Mesothelial cell of epicardium (in vitro differentiated cells): ENCODE data around the gene DTL. TPM values are rescaled to one million over a fixed set of nuclear protein-coding genes. Genes with fewer than 3 reads are reported as not detected.

Source experiments
- DNase-seq, 2 experiments: peaks; one replicate each; pipeline ENCODE4 v3.0.0; 2021; ENCODE audit warnings: low spot score in 2 of 2; ENCODE audit not compliant: unreplicated experiment in 2 of 2
- H3K27ac Mint-ChIP-seq: 2 replicates; pipeline ENCODE4 v1.8.0; 2021; ENCODE audit warnings: mixed read lengths
- H3K27me3 Mint-ChIP-seq: 2 replicates; pipeline ENCODE4 v1.8.0; 2021; ENCODE audit warnings: low read depth, mixed read lengths
- H3K36me3 Mint-ChIP-seq: 2 replicates; pipeline ENCODE4 v1.8.0; 2021; ENCODE audit warnings: mixed read lengths
- H3K4me1 Mint-ChIP-seq: 2 replicates; pipeline ENCODE4 v1.8.0; 2021; ENCODE audit warnings: mixed read lengths
- H3K4me3 Mint-ChIP-seq: 2 replicates; pipeline ENCODE4 v1.8.0; 2021; ENCODE audit warnings: mild to moderate bottlenecking, moderate library complexity, mixed read lengths
- H3K9me3 Mint-ChIP-seq: 2 replicates; pipeline ENCODE4 v1.8.0; 2021; ENCODE audit warnings: mixed read lengths
- total RNA-seq: library from RNA; stranded (reverse); gene quantifications from 3 replicates; pipeline ENCODE4 v1.2.1, GENCODE V29; 2021
- TF ChIP-seq, protein P1 (sequence below): fragments of 200-600 bp; sonication (generic); IDR thresholded peaks from one replicate; pipeline ENCODE4 v1.5.0; 2021; ENCODE audit warnings: antibody characterized with exemption; ENCODE audit not compliant: unreplicated experiment

Gene DTL
- total RNA-seq, 1 donor from 2014 or later = 12.7 TPM

DNA sequence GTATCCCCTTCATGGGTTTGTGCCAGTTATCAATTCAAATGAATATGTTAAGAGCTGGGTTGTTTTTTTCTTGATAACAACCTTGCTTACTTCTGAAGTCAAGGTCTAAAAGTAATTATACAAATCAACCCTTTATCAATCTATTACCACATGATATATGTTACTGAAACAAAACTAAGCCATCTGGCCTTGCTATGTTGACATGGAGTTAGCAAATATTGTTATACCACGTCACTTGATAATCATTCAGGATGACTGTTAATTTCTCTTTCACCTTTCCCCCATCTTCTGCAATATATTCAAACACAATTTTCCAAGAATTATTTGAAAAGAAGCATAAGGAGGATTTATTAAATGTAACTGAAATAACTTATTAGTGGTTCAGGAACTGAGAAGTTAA, 72.6 kb downstream of the DTL start:
- peaks cover 22% of the 10 kb centered on the region for H3K4me1 Mint-ChIP-seq
- no peak for DNase-seq
- H3K4me3 Mint-ChIP-seq = no peak overlapping the region
- no peaks in the 10 kb centered on the region for H3K9me3 Mint-ChIP-seq
- H3K36me3 Mint-ChIP-seq = no peaks in the 10 kb centered on the region
- no peaks in the 10 kb centered on the region for H3K27me3 Mint-ChIP-seq
- TF ChIP-seq, protein P1, sequence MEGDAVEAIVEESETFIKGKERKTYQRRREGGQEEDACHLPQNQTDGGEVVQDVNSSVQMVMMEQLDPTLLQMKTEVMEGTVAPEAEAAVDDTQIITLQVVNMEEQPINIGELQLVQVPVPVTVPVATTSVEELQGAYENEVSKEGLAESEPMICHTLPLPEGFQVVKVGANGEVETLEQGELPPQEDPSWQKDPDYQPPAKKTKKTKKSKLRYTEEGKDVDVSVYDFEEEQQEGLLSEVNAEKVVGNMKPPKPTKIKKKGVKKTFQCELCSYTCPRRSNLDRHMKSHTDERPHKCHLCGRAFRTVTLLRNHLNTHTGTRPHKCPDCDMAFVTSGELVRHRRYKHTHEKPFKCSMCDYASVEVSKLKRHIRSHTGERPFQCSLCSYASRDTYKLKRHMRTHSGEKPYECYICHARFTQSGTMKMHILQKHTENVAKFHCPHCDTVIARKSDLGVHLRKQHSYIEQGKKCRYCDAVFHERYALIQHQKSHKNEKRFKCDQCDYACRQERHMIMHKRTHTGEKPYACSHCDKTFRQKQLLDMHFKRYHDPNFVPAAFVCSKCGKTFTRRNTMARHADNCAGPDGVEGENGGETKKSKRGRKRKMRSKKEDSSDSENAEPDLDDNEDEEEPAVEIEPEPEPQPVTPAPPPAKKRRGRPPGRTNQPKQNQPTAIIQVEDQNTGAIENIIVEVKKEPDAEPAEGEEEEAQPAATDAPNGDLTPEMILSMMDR = no peak
- H3K27ac Mint-ChIP-seq = no peak overlapping the region

DNA sequence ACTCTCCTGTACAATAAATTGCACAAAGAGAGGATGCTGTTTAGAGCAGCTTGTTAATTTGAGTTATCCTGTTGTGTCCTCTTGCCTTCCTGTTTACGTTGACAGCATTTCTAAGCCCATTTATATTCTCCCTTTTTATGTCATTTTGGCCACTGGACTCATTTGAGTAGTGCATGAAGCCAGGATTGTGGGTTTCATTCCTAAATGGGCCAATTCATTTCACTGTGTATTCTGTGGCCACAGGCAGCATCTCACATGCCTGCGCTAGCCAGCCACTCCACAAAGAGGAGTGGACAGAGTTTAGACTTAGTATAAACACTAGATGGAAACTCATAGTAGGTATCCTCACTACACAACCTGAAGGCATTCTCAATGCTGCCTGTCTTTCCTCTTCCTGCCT, 73.4 kb downstream of the DTL start:
- Mint-ChIP-seq H3K4me3 (no peak overlapping the region), H3K36me3 (no peaks in the 10 kb centered on the region), H3K27me3 (no peaks in the 10 kb centered on the region), H3K4me1 (peaks cover 21% of the 10 kb centered on the region), H3K27ac (no peak overlapping the region), H3K9me3 (no peaks in the 10 kb centered on the region)
- TF ChIP-seq, protein P1 = no peak
- DNase-seq = no peak

DNA sequence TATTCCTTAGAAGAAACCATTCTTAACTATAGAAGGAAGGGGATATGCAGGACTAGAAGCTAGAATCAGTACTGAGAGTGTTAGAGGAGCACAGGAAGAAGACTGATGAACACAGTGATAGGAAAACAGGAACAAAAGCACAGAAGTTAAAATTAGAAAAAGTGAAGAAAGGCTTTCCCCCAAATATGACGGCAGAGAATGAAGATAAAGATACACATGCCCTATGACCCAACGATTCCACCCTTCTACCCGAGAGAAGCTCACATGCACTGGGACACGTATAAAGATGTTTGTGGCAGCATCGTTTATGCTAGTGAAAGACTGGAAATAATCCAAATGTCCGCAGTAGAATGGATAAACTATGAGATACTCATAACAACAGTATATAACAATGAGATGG, 74.2 kb downstream of the DTL start:
- no peak overlapping the region for H3K27ac Mint-ChIP-seq
- H3K4me3 Mint-ChIP-seq = no peak overlapping the region
- no peaks in the 10 kb centered on the region for H3K27me3 Mint-ChIP-seq
- peaks cover 14% of the 10 kb centered on the region for H3K4me1 Mint-ChIP-seq
- no peaks in the 10 kb centered on the region for H3K9me3 Mint-ChIP-seq
- H3K36me3 Mint-ChIP-seq = no peaks in the 10 kb centered on the region
- no peak for DNase-seq
- TF ChIP-seq, protein P1 = no peak

DNA sequence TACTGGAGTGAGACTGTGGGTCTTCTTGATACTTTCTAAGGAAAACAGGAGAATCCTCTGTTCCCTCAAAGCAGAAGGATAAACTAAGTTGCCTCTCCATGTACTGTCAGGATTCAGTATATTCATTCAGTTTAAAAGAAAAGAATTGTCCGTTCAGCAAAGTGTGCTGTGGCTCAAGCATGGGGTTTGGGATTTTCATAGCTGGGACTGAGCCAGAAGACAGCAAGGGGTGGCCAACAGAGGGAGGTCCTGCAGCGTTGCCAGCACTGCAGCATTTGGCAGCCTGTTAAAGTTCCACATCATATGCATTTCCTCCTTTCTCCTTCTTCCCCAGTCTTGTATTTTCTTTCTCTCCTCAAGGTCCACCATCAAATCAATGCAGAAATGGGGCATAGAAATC, 75.1 kb downstream of the DTL start:
- Mint-ChIP-seq H3K4me3 (no peak overlapping the region), H3K4me1 (peaks cover 7% of the 10 kb centered on the region), H3K27me3 (no peaks in the 10 kb centered on the region), H3K36me3 (no peaks in the 10 kb centered on the region), H3K9me3 (no peaks in the 10 kb centered on the region), H3K27ac (no peak overlapping the region)
- no peak for DNase-seq
- TF ChIP-seq, protein P1 = no peak

DNA sequence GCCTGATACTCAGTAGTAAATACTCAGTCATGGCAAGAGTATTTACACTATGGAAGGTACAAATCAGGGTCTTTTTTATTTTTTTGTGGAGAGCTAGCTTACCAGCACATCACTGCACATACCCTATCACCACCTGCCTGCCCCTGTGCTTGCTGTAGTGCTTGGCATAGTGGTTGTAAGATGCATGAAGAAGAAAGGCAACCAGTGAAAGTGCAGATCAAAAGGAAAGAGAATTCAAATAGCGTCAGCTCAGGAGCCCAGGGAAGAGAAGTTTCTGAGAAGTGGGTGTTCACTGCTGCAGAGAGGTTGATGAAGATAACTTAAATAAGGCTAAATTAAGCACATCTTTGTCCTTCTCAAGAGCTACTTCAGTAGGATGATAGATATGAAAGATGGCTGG, 76.0 kb downstream of the DTL start:
- TF ChIP-seq, protein P1 = no peak
- no peak overlapping the region for H3K27ac Mint-ChIP-seq
- no peaks in the 10 kb centered on the region for H3K27me3 Mint-ChIP-seq
- no peaks in the 10 kb centered on the region for H3K36me3 Mint-ChIP-seq
- H3K4me1 Mint-ChIP-seq = peaks cover 4% of the 10 kb centered on the region
- no peak overlapping the region for H3K4me3 Mint-ChIP-seq
- no peak for DNase-seq
- no peaks in the 10 kb centered on the region for H3K9me3 Mint-ChIP-seq

DNA sequence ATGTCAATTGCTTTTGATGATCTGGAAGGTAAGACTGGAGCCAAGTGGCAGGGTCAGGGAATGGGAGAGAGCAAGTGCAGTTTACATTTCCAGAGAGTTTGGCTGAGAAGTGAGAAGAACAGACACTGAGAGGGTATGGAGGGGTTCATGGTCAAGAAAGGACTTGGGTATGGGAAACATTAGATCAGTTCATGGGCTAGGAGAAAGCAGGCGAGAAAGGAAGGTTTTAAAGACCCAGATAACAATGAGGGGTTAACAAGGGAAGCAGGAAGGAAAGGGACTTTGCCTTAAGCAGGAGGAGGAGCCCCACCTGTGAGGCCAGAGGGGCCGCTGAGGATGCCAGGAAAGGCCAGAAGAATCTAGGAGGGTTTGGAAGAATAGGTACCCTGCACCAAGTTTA, 78.2 kb downstream of the DTL start:
- no peak for DNase-seq
- Mint-ChIP-seq H3K27me3 (no peaks in the 10 kb centered on the region), H3K27ac (no peak overlapping the region), H3K4me1 (peaks cover 6% of the 10 kb centered on the region), H3K36me3 (no peaks in the 10 kb centered on the region), H3K4me3 (no peak overlapping the region), H3K9me3 (no peaks in the 10 kb centered on the region)
- TF ChIP-seq, protein P1 = no peak
